OCI-LY7 (cell line): ENCODE data around the gene SYNE3. TPM values are rescaled to one million over a fixed set of nuclear protein-coding genes. Genes with fewer than 3 reads are reported as not detected.

ENCODE experiments used
- BruUV-seq: library from RNA; stranded (reverse); fragments of 400-500 nt; replicated peaks from 2 replicates; lab custom pipeline; 2021; lab: Mats Ljungman, UMichigan
- CTCF ChIA-PET: fragments of 300-600 bp; sonication (Branson Sonifier 250); formaldehyde crosslinking; loops from one replicate; lab custom pipeline; 2022; ENCODE audit warnings: antibody characterized with exemption; ENCODE audit not compliant: unreplicated experiment; lab: Charles Lee
- POLR2A ChIA-PET: fragments of 300-600 bp; sonication (Branson Sonifier 250); formaldehyde crosslinking; loops from one replicate; lab custom pipeline; 2022; ENCODE audit warnings: antibody characterized with exemption; lab: Charles Lee
- DNase-seq: peaks from one replicate; pipeline ENCODE4 v3.0.0-alpha.2; 2015; ENCODE audit warnings: low spot score
- H2AFZ ChIP-seq: fragments of 200-600 bp; sonication (generic), shearing (Covaris generic); 2 replicates; pipeline ENCODE4 v1.6.1; 2014; ENCODE audit warnings: mild to moderate bottlenecking, antibody characterized with exemption, low read length, moderate library complexity
- H3K27ac ChIP-seq: fragments of 200-600 bp; sonication (generic); 2 replicates; pipeline ENCODE4 v1.5.1; 2014; ENCODE audit warnings: mixed run types, low read depth, mild to moderate bottlenecking, moderate library complexity, low read length, inconsistent platforms; ENCODE audit not compliant: poor library complexity, severe bottlenecking
- H3K36me3 ChIP-seq: fragments of 200-600 bp; sonication (generic); 2 replicates; pipeline ENCODE4 v1.6.1; 2014; ENCODE audit warnings: mild to moderate bottlenecking, antibody characterized with exemption, low read length, moderate library complexity, mixed read lengths; ENCODE audit not compliant: insufficient read depth
- H3K4me1 ChIP-seq: fragments of 200-600 bp; sonication (generic); 2 replicates; pipeline ENCODE4 v1.5.1; 2014; ENCODE audit warnings: mild to moderate bottlenecking, low read length; ENCODE audit not compliant: insufficient read depth, poor library complexity, severe bottlenecking
- H3K4me2 ChIP-seq: fragments of 200-600 bp; sonication (generic); 2 replicates; pipeline ENCODE4 v1.6.1; 2014; ENCODE audit warnings: mild to moderate bottlenecking, low read length
- H3K4me3 ChIP-seq: fragments of 200-600 bp; sonication (generic); 2 replicates; pipeline ENCODE4 v1.5.1; 2014; ENCODE audit warnings: mild to moderate bottlenecking, low read depth, low read length; ENCODE audit not compliant: poor library complexity, severe bottlenecking
- H3K79me2 ChIP-seq: fragments of 200-600 bp; sonication (generic); 2 replicates; pipeline ENCODE4 v1.6.1; 2016; ENCODE audit warnings: low read depth, mild to moderate bottlenecking, low read length, moderate library complexity, mixed read lengths; ENCODE audit not compliant: insufficient read depth
- H3K9me2 ChIP-seq: fragments of 200-600 bp; sonication (generic); 2 replicates; pipeline ENCODE4 v1.6.1; 2016; ENCODE audit warnings: mild to moderate bottlenecking, low read length, mixed read lengths; ENCODE audit not compliant: insufficient read depth
- H3K9me3 ChIP-seq: fragments of 200-600 bp; sonication (generic); 2 replicates; pipeline ENCODE4 v1.6.1; 2014; ENCODE audit warnings: mild to moderate bottlenecking, mixed run types, low read length, mixed read lengths
- H4K20me1 ChIP-seq: fragments of 200-600 bp; sonication (generic); 2 replicates; pipeline ENCODE4 v1.6.1; 2014; ENCODE audit warnings: mild to moderate bottlenecking, antibody characterized with exemption, low read length, moderate library complexity, mixed read lengths; ENCODE audit not compliant: insufficient read depth
- CTCF ChIP-seq: fragments of 200-600 bp; sonication (generic); conservative IDR thresholded peaks from 2 replicates; pipeline ENCODE4 v1.5.1; 2014; ENCODE audit warnings: mild to moderate bottlenecking, antibody characterized with exemption, low read length, moderate library complexity, mixed read lengths
- EZH2phosphoT487 ChIP-seq: fragments of 200-600 bp; sonication (generic); IDR thresholded peaks from 2 replicates; pipeline ENCODE4 v1.6.1; 2018; ENCODE audit warnings: low read depth, borderline replicate concordance, mild to moderate bottlenecking, mixed run types, antibody characterized with exemption, low read length, moderate library complexity, mixed read lengths
- intact Hi-C: fragments of 100-400 bp; cut with micrococcal nuclease; formaldehyde crosslinking; loops from one replicate; pipeline ENCODE4 v1.10.0; 2022; ENCODE audit not compliant: unreplicated experiment
- total RNA-seq, 2 experiments: library from RNA; depleted of rRNA in 1 of 2; stranded (reverse); fragments of >200 nt in 1 of 2; shearing (Covaris generic) in 1 of 2; gene quantifications; 2 replicates each; pipeline ENCODE4 v1.2.3, GENCODE V29; 2014 to 2022

SYNE3 gene
- total RNA-seq, 2 experiments from 2014 or later: 0.60 to 4.1 TPM

- no peaks in the 10 kb centered on the region for H3K79me2 ChIP-seq
- peaks cover 52% of the 10 kb centered on the region for H3K4me1 ChIP-seq
- H3K4me3 ChIP-seq: no peak overlapping the region
- peak overlapping the region; percentile 62 for H3K4me2 ChIP-seq
- intact Hi-C loops: no loop called here
- BruUV-seq: no TSS peak
- no peaks in the 10 kb centered on the region for H3K36me3 ChIP-seq
- H4K20me1 ChIP-seq: no peaks in the 10 kb centered on the region
- CTCF ChIA-PET: interaction anchor here (0.6 to 1.0 kb wide), 2 partner anchors 68 to 73 kb away, joined by 5 to 6 read pairs; no protein-coding TSS in a partner anchor
- H3K27ac ChIP-seq: no peak overlapping the region
- no peak for TF ChIP-seq EZH2phosphoT487
- no peak for TF ChIP-seq CTCF
- H3K9me3 ChIP-seq: no peaks in the 10 kb centered on the region
- H3K9me2 ChIP-seq: no peaks in the 10 kb centered on the region
- POLR2A ChIA-PET: interaction anchor here (1.2 to 4.3 kb wide), 5 partner anchors 11 to 63 kb away, joined by 3 to 30 read pairs (median 4); no protein-coding TSS in a partner anchor
- no peak for DNase-seq
- H2AFZ ChIP-seq: peak overlapping the region; percentile 67; the same call in 1 of the 2 replicates
These were observed 1.4 kb downstream of the SYNE3 start for GRCh38 chr14:95515080-95515489.

GRCh38 chr14:95514131-95515079 lies 2.0 kb downstream of the SYNE3 start:
- Histone ChIP-seq H3K4me3 (no peak overlapping the region), H3K36me3 (no peaks in the 10 kb centered on the region), H3K79me2 (no peaks in the 10 kb centered on the region), H4K20me1 (no peaks in the 10 kb centered on the region), H3K9me2 (no peaks in the 10 kb centered on the region), H3K4me2 (peak overlapping the region; percentile 62), H3K4me1 (peaks cover 45% of the 10 kb centered on the region), H3K27ac (no peak overlapping the region), H3K9me3 (no peaks in the 10 kb centered on the region), H2AFZ (no peak overlapping the region; the same call in 1 of the 2 replicates)
- BruUV-seq: no TSS peak
- no peak for TF ChIP-seq EZH2phosphoT487
- TF ChIP-seq CTCF: no peak
- no peak for DNase-seq
- POLR2A ChIA-PET: interaction anchor here (0.5 to 4.3 kb wide), 7 partner anchors 9 to 151 kb away, joined by 3 to 30 read pairs (median 4); no protein-coding TSS in a partner anchor
- CTCF ChIA-PET: interaction anchor here (0.6 to 1.0 kb wide), 3 partner anchors 68 to 77 kb away, joined by 3 to 6 read pairs (median 5); no protein-coding TSS in a partner anchor
- intact Hi-C loops: no loop called here
